Retina (tissue), 1 donor: ENCODE measurements around the gene PPFIA3.
A peak's percentile ranks its signal among the peaks of the same experiment; 100 is the strongest.
"Not testable (repeated sequence)": the region's sequence is repeated elsewhere in the genome, so short reads cannot be mapped to it uniquely, and the experiment has no call there.

Source experiments
- DNase-seq: peaks from one replicate; pipeline ENCODE4 v3.0.0-alpha.2; 2016

Gene PPFIA3

GRCh38 chr19:49125025-49125731 lies 5.8 kb downstream of the PPFIA3 start:
- peak; percentile 30 for DNase-seq

DNA sequence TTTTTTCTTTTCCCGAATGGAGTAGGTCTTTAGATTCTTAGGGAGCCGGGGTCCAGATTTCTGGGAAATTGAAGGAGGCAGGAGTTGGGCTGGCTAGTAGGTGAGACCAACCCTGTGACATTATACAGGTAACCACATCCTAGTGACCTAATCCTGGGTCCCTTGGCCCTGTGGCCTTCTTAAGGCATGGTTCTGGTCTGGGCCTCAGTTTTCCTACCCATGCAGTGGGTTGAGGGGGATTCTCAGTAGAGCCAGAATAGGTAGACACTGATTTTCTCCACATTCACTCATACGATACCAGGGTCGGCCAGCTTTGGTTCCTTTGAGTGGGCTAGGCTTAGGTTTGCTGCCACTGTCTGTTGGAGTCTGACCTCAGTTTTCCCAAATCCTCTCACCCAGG lies 7.2 kb downstream of the PPFIA3 start:
- DNase-seq, result no peak

DNA sequence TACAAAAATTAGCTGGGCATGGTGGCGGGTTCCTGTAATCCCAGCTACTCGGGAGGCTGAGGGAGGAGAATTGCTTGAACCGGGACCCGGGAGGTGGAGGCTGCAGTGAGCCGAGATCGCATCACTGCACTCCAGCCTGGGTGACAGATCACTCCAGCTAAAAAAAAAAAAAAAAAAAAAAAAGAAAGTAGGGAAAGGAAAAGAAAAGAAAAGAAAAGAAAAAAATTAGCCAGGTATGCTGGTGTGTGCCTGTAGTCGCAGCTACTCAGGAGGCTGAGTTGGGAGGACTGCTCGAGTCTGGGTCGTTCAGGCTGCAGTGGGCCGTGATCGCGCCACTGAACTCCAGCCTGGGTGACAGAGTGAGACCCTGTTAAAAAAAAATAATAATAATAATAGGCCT lies 7.9 kb downstream of the PPFIA3 start:
- DNase-seq, result not testable (repeated sequence)

DNA sequence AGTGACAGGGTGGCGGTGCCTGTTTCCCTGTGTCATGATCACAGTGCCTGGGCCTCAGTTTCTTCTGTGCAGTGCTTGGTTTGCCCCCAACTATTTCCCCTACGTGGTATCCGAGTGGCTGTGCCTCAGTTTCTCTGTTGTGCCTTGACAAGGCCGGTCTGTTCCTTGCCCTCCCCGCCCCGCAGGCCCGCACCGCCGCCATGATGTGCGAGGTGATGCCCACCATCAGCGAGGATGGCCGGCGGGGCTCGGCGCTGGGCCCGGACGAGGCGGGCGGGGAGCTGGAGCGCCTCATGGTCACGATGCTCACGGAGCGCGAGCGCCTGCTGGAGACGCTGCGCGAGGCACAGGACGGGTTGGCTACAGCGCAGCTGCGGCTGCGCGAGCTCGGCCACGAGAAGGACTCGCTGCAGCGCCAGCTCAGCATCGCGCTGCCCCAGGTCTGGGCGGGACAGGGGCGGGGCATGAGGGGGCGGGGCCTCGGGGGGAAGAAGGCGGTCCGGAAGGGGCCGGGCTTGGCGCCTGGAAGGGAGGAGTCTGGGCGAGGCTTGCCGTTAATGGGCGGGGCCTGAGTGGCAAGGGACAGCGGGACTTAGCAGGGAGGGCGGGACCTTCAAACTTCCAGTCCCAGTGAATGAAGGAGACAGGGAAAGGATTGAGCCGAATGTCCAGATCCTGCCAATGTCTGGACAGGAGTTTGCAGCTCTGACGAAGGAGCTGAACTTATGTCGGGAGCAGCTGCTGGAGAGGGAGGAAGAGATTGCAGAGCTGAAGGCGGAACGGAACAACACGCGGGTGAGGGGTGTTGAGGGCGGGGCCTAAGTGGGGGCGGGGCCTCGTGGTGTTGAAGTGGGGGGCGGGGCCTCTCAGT lies 8.6 kb downstream of the PPFIA3 start:
- peak; percentile 92 for DNase-seq

DNA sequence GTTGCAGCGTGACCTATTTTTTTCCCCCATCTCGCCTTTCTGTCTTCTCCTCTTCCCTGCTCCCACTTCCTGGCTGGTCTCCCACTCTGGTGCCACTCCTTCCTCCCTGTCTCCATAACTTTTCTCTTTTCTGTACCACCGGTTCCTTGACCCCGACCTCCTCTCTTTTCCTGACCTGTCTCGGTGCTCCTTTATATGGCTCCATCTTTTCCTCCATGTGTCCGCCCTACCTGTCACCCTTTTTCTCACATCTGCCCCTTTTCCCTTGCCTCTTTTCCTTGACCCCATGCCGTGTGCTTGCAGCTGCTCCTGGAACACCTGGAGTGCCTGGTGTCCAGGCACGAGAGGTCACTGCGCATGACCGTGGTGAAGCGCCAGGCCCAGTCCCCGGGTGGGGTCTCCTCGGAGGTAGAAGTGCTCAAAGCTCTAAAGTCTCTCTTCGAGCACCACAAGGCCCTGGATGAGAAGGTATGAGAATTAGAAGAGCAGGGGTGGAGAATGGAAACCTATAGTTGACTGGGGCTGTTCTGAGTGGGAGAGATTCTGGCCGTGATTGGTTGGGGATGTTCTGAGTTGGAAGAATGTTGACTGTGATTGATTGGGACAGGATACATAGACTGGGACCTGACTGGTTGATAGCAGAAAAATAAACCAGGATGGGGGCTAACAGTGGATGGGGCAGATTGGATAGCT lies 9.3 kb downstream of the PPFIA3 start:
- DNase-seq, result no peak

DNA sequence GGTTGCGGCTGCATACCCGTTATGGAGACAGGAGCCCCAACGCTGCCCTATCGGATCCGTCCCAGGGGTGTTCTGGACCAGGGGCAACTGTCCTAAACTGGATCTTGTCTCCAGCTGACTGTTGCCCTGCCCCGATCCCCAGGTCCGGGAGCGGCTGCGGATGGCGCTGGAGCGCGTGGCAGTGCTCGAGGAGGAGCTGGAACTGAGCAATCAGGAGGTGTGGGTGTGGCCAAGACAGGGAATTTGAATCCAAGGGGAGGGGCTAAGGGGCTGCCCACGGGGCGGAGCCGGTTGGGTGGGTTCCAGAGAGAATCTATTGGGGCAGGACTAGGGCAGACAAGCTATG lies 9.9 kb downstream of the PPFIA3 start:
- DNase-seq, result no peak

DNA sequence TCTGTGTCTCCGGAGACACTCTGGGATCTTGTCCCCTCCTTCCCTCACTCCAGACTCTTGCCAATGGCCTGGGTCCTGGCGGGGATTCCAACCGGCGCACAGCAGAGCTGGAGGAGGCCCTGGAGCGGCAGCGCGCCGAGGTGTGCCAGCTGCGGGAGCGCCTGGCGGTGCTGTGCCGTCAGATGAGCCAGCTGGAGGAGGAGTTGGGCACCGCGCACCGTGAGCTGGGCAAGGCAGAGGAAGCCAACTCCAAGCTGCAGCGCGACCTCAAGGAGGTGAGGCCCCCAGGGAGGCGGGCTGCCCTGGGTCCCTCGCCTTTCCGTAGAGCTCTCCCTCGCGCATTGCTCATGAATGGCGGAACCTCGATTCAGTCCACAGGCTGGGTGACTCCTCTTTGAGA lies 11.0 kb downstream of the PPFIA3 start:
- no peak for DNase-seq

DNA sequence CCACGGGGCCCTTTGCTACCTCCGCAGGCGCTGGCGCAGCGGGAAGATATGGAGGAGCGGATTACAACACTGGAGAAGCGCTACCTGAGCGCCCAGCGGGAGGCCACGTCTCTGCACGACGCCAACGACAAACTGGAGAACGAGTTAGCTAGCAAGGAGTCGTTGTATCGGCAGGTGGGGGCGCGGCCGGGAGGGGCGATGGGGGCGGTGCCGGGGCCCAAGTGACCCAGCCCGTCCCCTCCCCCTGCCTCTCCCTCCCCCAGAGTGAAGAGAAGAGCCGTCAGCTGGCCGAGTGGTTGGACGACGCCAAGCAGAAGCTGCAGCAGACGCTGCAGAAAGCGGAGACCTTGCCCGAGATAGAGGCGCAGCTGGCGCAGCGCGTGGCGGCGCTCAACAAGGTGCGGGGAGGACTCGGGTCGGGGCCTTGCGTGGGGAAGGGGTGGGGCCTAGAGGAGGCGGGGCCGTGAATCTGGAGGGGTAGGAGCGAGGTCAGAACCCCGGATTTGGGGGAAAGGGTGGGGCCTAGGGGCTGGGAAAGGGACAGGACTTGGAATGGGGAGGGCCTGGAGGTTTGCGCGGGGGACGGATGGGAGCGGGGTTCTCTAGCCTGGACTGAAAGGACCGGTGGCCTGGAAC lies 13.7 kb downstream of the PPFIA3 start:
- DNase-seq, result no peak

GRCh38 chr19:49133621-49134454 lies 14.5 kb downstream of the PPFIA3 start:
- DNase-seq, result peak; percentile 79

GRCh38 chr19:49135686-49136085 lies 16.3 kb downstream of the PPFIA3 start:
- DNase-seq, result no peak

- no peak for DNase-seq
These were observed 17.4 kb downstream of the PPFIA3 start for GRCh38 chr19:49136771-49137171.

DNA sequence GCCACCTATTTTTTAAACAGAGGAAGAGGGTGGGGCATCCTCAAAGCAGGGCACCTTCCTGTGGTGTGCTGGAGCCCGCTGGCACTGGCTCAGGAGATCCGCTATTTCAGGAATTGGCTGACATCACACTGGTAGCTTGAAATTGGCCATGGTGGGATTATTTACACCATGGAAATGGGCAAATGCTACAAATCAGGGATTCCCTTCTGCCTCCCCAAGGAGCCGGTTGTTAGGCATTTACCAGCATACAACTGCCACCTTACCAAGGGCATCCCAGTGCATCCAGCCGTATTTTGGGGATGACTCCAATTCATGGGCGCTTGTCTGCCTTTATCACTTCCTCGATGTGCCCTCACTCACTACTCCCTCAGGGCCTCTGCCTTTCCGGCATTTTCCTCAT lies 21.6 kb downstream of the PPFIA3 start:
- no peak for DNase-seq

DNA sequence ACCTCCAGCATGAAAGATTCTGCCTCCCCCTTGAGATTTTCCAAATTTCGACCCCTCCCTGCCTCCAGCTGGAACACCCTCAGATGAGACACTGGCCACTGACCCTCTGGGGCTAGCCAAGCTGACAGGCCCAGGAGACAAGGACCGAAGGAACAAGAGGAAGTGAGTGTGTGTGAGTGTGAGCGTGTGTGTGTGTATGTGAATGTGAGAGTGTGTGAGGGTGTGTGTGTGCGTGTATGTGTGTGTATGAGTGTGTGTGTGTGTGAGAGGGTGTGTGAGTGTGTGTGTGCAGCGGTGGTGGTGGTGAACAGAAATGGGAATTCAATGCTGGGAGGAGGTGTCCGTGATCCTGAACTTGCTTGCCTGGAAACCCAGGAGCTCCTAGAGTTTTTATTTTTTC lies 22.0 kb downstream of the PPFIA3 start:
- DNase-seq, result no peak

- peak; percentile 92 for DNase-seq
These were observed 23.6 kb downstream of the PPFIA3 start for GRCh38 chr19:49142866-49143335.

DNA sequence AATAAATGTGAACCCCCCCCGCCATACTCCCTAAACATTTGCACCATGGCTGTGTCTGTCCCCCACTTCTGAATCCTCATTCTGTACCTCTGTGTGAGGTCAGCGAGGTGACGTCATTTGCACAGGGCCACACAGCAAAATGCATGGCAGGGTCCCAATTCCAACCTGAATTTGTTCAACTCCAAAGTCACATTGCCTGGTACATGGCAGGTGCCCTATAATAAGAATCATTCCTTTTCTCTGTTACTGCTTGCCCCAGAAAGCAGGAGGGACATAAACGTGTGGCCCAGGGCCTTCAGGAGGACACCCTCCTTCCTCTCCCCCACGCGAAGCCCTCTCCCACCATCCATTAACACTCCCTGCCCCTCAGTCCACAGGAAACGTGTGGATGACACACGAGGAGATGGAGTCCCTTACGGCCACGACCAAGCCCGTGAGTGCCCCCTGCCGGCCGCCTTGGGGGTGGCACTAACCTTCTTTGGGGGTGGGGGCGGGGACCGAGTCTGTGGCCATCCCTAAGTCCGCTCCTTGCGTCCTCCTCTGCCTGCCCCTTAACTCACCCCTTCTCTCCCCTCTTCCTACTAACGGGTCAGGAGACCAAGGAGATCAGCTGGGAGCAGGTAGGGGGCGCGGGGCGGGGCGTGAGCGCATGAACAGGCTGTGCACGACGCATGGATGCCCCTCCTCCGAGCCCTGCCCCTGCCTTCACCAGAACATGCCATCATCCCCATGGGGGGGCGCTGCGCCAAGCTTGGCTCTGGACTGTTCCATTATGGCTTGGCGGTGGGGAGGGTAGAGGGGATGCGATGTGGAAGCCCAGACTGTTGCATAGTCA lies 26.4 kb downstream of the PPFIA3 start:
- peak; percentile 92 for DNase-seq

DNA sequence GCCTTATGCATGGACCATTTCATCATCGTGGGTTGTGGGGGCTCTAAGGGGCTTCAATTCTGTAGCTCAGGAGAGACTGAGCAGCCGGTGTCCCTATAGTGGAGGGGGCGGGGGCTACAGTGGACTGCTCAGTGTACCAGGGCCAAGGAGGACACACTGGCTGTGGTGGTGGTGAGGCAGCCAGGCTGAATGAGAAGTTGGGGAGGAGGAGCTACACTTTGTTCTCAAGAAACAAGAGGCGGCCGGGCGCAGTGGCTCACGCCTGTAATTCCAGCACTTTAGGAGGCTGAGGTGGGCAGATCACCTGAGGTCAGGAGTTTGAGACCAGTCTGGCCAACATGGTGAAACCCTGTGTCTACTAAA lies 27.0 kb downstream of the PPFIA3 start:
- DNase-seq, result not testable (repeated sequence)

GRCh38 chr19:49148044-49148682 lies 28.8 kb downstream of the PPFIA3 start:
- no peak for DNase-seq

DNA sequence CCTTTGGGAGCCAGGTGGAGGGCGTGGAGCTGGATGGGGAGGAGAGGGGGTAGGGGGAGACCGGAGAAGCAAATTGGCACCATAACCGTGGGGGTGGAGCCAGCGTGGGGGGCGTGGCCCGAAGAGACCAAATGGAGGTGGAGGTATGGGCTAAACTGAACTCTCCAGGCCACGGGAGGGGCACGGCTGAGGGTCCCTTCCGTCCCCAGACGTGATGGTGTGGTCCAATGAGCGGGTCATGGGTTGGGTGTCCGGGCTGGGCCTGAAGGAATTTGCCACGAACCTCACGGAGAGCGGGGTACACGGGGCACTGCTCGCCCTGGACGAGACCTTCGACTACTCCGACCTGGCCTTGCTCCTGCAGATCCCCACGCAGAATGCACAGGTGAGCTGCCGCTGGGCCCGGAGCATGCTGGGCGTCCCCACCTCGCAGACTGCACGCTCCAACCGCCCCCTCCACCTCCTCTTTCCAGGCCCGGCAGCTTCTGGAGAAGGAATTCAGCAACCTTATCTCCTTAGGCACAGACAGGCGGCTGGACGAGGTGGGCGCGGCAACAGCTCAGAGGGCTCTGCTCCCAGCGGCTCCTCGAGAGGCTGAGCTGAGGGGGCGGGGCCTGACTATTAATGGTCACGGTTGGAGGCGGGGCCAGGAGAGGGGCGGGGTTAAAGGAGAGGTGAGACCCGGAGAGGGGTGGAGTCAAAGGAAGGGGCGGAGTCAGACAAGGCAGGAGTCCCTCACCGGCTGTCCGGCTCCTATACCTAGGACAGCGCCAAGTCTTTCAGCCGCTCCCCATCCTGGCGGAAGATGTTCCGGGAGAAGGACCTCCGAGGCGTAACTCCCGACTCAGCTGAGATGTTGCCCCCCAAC lies 29.7 kb downstream of the PPFIA3 start:
- peak; percentile 94 for DNase-seq

- DNase-seq, result peak; percentile 97
These were observed 30.3 kb downstream of the PPFIA3 start for GRCh38 chr19:49149652-49150105.
